Ectodermal cell (in vitro differentiated cells): ENCODE measurements around the gene RRN3.
"Not testable (repeated sequence)": the region's sequence is repeated elsewhere in the genome, so short reads cannot be mapped to it uniquely, and the experiment has no call there.

Experiments
- H3K27ac ChIP-seq: 2 replicates; pipeline ENCODE4 v1.7.0; 2013; ENCODE audit warnings: mild to moderate bottlenecking, low read depth, low read length; ENCODE audit not compliant: insufficient read depth, poor library complexity, severe bottlenecking
- H3K27me3 ChIP-seq: 2 replicates; pipeline ENCODE4 v1.7.0; 2013; ENCODE audit warnings: mild to moderate bottlenecking, low read length; ENCODE audit not compliant: insufficient read depth, control insufficient read depth, poor library complexity, severe bottlenecking
- H3K36me3 ChIP-seq: one replicate; pipeline ENCODE4 v1.7.0; 2013; ENCODE audit warnings: low read length; ENCODE audit not compliant: control insufficient read depth, insufficient read depth
- H3K4me1 ChIP-seq: one replicate; pipeline ENCODE4 v1.7.0; 2013; ENCODE audit warnings: low read length; ENCODE audit not compliant: control insufficient read depth, insufficient read depth
- H3K4me3 ChIP-seq: 2 replicates; pipeline ENCODE4 v1.7.0; 2013; ENCODE audit warnings: low read depth, low read length, control low read depth; ENCODE audit not compliant: insufficient read depth
- H3K9me3 ChIP-seq: 2 replicates; pipeline ENCODE4 v1.7.0; 2013; ENCODE audit warnings: mild to moderate bottlenecking, low read length, moderate library complexity; ENCODE audit not compliant: control insufficient read depth
- WGBS, 2 experiments: methylation state at CpG; one replicate each; pipeline ENCODE4 v1.1.7; 2013; ENCODE audit warnings: missing lambda C conversion rate in 2 of 2; 5-methylcytosine and 5-hydroxymethylcytosine counted together

The RRN3 gene

DNA sequence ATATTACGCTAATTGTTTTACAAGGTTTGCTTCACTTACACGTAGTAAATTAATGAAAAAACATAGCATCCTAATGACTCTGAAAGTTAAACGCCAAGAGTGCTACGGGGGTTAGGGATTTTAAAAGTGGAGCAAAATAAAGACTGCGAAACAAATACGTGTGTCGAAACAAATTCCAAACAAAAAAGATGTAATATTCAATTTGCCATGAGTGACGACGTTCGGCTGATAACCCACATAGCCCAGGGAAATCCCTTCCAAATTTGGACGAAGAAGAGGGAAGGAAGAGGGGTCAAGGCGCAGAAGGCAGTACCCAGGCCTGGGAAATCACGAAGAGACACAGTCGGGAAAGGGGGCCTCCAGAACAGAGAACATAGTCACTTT lies 509 bp downstream of the RRN3 start:
- not testable (repeated sequence) for H3K27me3 ChIP-seq, H3K27ac ChIP-seq, H3K4me1 ChIP-seq, H3K36me3 ChIP-seq, H3K9me3 ChIP-seq
- 16 to 20% methylated on average over 1 to 8 of the region's 14 CpGs for WGBS, 2 experiments
- H3K4me3 ChIP-seq, result peak overlapping the region; percentile 48

- H3K27me3 ChIP-seq, H3K4me3 ChIP-seq, H3K9me3 ChIP-seq, H3K27ac ChIP-seq, H3K36me3 ChIP-seq, H3K4me1 ChIP-seq: not testable (repeated sequence)
- 95 to 96% methylated on average over 1 of the region's 1 CpG for WGBS, 2 experiments
Observed at GRCh38 chr16:15090663-15091269, 3.3 kb downstream of the RRN3 start.

GRCh38 chr16:15082788-15083187 lies 11.3 kb downstream of the RRN3 start:
- peaks cover 15% of the 10 kb centered on the region for H3K36me3 ChIP-seq
- H3K4me1 ChIP-seq, H3K9me3 ChIP-seq, H3K27me3 ChIP-seq, H3K4me3 ChIP-seq, H3K27ac ChIP-seq: not testable (repeated sequence)
- 86 to 96% methylated on average over 3 of the region's 3 CpGs for WGBS, 2 experiments

GRCh38 chr16:15080883-15081282 lies 13.2 kb downstream of the RRN3 start:
- H3K9me3 ChIP-seq, H3K4me1 ChIP-seq, H3K4me3 ChIP-seq, H3K27ac ChIP-seq, H3K27me3 ChIP-seq: not testable (repeated sequence)
- WGBS, 2 experiments, result 95 to 100% methylated on average over 1 of the region's 1 CpG
- H3K36me3 ChIP-seq, result peaks cover 17% of the 10 kb centered on the region

- not testable (repeated sequence) for H3K9me3 ChIP-seq, H3K4me1 ChIP-seq, H3K4me3 ChIP-seq, H3K27me3 ChIP-seq, H3K27ac ChIP-seq
- 86% methylated on average over 1 of the region's 2 CpGs for WGBS, 2 experiments
- H3K36me3 ChIP-seq, result peaks cover 21% of the 10 kb centered on the region
Observed at GRCh38 chr16:15076161-15076560, 17.9 kb downstream of the RRN3 start.

GRCh38 chr16:15073101-15073500 lies 21.0 kb downstream of the RRN3 start:
- Histone ChIP-seq H3K36me3 (peaks cover 21% of the 10 kb centered on the region), H3K27me3 (no peaks in the 10 kb centered on the region), H3K27ac (no peak overlapping the region), H3K9me3 (no peaks in the 10 kb centered on the region), H3K4me3 (no peak overlapping the region), H3K4me1 (no peaks in the 10 kb centered on the region)
- WGBS, 2 experiments, result 93 to 96% methylated on average over 6 of the region's 6 CpGs

DNA sequence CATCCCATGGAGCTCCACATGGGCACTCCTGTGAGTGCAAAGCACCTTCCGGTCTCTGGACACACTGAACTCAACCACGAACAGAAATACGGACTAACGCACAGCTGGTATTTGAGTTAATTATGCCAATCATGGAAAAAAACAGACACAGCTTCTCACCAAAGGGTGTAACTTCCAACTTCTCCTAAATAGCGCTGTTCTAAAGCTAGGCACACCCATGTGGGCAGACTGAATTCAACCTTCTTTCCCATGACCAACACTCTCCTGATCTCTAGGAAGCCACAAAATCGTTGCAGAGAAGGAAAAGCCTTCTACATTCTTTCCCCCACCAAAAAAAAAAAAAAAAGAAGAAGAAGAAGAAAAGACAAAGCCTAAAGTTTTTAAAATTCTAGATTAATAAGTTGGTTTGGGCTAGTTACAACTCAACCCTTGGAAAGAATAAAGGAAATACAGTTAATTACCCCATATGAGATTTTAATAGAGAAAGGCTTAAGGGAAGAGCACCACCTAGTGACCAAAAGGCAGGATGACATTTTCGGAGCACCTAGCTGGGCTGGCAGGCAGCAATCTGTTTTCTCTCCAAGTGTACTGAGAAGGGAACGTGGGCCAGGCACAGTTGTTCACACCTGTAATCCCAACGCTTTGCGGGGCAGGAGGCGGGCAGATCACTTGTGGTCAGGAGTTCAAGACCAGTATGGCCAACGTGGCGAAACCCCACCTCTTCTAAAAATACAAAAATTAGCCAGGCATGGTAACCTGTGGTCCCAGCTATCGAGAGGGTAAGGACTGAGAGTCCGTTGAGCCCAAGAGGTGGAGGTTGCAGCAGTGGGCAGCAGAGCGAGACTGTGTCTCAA lies 21.9 kb downstream of the RRN3 start:
- not testable (repeated sequence) for H3K27me3 ChIP-seq, H3K9me3 ChIP-seq, H3K4me3 ChIP-seq, H3K27ac ChIP-seq, H3K4me1 ChIP-seq
- peaks cover 21% of the 10 kb centered on the region for H3K36me3 ChIP-seq
- WGBS, 2 experiments, result 72 to 79% methylated on average over 12 to 13 of the region's 16 CpGs

DNA sequence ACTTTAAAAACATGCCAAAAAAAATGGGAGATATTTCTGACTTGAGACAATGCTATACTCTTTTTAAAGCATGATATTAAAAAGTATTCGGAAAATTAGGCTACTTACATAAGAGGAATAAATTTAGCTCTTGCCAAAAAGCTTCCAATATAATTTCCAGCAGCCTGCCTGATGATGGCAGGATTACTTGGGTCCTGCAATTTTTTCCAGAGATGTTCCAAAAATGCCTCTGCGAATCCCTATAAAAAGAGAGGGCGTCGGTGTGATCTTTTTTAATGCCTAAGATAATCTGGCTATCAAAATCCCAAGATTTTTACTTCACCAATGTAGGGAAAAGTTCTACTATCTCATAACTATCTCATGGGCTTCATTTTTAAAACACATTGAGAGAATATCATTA lies 23.1 kb downstream of the RRN3 start:
- peaks cover 20% of the 10 kb centered on the region for H3K36me3 ChIP-seq
- not testable (repeated sequence) for H3K4me3 ChIP-seq, H3K27ac ChIP-seq, H3K4me1 ChIP-seq, H3K27me3 ChIP-seq, H3K9me3 ChIP-seq
- WGBS, 2 experiments, result 93 to 95% methylated on average over 3 to 4 of the region's 4 CpGs

DNA sequence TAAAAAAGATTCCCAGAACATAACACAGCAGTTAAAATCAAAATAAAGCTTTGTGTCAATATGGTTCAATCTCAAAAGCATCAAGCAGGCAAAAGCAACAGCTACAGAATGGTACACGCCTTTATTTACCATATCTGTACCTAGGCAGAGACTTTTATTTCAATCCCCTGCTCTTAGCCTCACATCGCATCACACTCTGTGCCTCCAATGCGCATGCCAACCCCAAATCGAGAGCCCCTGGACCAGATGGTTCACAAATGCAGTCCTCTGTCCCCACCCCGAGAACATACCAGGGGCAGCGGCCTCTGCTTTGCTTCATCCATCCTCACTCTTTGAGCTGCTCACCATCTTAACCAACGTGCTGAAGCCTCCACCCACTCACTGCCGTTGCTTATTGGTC lies 27.4 kb downstream of the RRN3 start:
- H3K4me1 ChIP-seq, H3K36me3 ChIP-seq, H3K9me3 ChIP-seq, H3K4me3 ChIP-seq, H3K27ac ChIP-seq, H3K27me3 ChIP-seq: not testable (repeated sequence)
- WGBS, 2 experiments, result 92 to 95% methylated on average over 4 to 5 of the region's 8 CpGs

- not testable (repeated sequence) for H3K4me1 ChIP-seq, H3K9me3 ChIP-seq, H3K4me3 ChIP-seq, H3K27ac ChIP-seq, H3K27me3 ChIP-seq
- WGBS, 2 experiments, result 96% methylated on average over 4 of the region's 4 CpGs; no CpG with 5 or more reads in 1 of the 2 experiments
- peaks cover 13% of the 10 kb centered on the region for H3K36me3 ChIP-seq
Observed at GRCh38 chr16:15065961-15066360, 28.1 kb downstream of the RRN3 start.
